Vagina (tissue), 2 donors: ENCODE results near the gene TGOLN2.
"Not testable (repeated sequence)": the region's sequence is repeated elsewhere in the genome, so short reads cannot be mapped to it uniquely, and the experiment has no call there.

ENCODE experiments used
- POLR2A ChIP-seq, 2 donors: fragments of 450-650 bp; IDR thresholded peaks; one replicate each; pipeline ENCODE4 v1.6.1; 2017; ENCODE audit warnings: antibody characterized with exemption in 2 of 2, mild to moderate bottlenecking in 2 of 2, moderate library complexity in 2 of 2
- TF ChIP-seq, protein P1 (sequence below), 3 experiments: fragments of 450-650 bp in 2 of 3; fragments of 200-600 bp in 1 of 3; sonication (generic) in 1 of 3; IDR thresholded peaks; one replicate each; pipeline ENCODE4 v1.5.1; 2017 to 2019; ENCODE audit warnings: antibody characterized with exemption in 3 of 3, mild to moderate bottlenecking in 2 of 3, moderate library complexity in 2 of 3

DNA sequence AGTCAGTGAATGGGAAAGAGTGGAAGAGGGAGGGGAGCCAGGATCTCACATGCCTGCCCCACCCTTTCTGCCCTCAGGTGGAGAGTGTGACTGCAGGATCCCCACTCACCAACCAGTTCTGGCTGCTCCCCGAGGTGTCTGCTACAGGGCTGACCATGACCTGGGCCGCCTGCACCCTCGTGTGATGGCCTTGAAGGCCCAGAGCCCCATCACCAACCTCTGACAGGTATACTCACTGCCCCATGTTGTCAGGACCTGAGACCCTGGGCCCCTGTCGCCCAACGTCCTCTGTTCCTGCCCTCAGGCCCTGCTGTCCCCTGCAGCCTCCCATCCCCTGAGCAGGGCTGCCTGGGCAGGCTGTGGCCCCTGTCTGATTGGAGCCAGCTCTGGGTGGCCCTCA lies 11.9 kb downstream of the TGOLN2 start:
- TF ChIP-seq, protein P1, sequence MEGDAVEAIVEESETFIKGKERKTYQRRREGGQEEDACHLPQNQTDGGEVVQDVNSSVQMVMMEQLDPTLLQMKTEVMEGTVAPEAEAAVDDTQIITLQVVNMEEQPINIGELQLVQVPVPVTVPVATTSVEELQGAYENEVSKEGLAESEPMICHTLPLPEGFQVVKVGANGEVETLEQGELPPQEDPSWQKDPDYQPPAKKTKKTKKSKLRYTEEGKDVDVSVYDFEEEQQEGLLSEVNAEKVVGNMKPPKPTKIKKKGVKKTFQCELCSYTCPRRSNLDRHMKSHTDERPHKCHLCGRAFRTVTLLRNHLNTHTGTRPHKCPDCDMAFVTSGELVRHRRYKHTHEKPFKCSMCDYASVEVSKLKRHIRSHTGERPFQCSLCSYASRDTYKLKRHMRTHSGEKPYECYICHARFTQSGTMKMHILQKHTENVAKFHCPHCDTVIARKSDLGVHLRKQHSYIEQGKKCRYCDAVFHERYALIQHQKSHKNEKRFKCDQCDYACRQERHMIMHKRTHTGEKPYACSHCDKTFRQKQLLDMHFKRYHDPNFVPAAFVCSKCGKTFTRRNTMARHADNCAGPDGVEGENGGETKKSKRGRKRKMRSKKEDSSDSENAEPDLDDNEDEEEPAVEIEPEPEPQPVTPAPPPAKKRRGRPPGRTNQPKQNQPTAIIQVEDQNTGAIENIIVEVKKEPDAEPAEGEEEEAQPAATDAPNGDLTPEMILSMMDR (IDR thresholded peaks at IDR 0.05): not testable (repeated sequence)
- not testable (repeated sequence) for TF ChIP-seq POLR2A (IDR thresholded peaks at IDR 0.05)
